ENCODE data around the gene ZNF750.

ZNF750 gene

DNA sequence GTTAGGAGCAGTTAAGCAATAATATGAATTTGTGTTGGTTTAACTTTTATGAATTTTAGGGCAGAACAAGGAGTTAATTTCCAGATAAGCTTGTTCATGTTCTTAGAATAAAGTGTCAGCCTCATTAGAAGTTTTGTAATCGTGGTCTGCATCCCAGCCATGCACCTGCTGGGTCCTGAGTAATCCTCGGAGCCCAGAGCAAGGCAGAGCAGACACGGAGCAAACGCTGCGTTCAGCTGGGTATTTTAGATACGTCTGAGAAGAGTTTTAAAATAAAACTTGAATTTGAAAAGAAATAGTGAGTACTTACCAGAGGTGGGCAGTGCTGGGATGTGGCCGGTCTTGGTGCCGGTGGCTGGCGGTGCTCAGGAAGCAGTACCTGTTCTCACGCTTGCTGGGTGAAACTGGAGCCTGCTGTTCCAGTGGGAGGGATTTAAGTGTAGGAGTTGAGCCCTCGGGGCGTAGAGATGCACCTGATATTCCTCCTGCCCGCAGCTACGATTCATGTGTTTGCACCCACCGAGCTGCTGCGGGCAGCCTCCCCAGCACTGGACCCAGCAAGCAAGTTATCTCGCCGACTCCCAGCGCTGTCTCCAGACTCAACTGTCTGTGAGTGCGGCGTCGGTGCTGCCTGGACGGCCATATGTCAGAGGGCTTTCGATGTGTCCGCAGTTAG lies at the start of gene ZNF750:
Gene ZNF750, minus strand, starts transcription at position 406 of the 676 bp plus-strand sequence. CDS start 7,568 bp downstream, outside the sequence.
- ATAC-seq = no peak

DNA sequence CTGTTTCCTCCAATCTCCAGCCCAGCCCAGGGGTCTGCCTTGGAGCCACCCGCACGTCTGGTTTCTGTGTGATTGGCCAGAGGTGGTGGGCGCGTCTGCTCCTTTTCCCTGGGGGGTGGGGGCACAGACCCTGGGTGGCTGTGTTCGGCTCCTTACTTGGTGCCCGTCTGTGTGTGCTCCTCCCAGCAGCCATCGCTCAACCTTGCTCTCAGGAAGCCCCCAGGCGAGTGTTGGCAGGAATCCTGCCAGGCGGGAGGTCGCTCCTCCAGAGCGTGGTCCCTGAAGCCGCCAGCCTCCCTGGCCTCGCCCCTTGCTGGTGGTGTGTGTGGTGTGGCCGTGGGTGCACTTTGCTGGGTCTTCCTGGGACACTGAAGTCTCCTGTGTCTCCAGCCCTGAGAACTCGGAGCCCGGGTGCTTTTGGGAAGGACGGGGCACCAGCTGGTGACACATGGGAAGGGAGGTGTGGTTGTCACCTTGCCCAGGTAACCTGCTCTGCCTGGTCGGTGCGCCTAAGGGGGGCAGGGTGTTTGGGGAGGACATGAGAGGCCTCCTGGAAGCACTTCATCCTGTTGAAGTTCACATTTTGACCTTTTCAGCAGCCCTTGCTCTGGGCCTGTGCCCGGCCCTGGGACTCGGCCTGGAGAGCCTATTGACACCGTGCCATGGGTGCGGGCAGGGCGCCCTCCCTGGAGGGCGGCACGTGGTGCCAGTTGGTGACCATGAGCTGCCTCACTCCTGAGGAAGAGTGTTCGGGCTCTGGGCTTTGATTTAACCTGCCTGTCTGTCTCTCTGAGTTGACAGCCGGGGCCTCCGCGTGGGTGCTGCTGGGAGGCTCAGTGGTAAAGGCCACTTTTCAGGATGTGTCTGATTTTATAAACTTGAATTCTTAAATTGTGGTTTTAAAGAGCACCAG lies 49.0 kb upstream of the ZNF750 start:
- no peak for ATAC-seq

DNA sequence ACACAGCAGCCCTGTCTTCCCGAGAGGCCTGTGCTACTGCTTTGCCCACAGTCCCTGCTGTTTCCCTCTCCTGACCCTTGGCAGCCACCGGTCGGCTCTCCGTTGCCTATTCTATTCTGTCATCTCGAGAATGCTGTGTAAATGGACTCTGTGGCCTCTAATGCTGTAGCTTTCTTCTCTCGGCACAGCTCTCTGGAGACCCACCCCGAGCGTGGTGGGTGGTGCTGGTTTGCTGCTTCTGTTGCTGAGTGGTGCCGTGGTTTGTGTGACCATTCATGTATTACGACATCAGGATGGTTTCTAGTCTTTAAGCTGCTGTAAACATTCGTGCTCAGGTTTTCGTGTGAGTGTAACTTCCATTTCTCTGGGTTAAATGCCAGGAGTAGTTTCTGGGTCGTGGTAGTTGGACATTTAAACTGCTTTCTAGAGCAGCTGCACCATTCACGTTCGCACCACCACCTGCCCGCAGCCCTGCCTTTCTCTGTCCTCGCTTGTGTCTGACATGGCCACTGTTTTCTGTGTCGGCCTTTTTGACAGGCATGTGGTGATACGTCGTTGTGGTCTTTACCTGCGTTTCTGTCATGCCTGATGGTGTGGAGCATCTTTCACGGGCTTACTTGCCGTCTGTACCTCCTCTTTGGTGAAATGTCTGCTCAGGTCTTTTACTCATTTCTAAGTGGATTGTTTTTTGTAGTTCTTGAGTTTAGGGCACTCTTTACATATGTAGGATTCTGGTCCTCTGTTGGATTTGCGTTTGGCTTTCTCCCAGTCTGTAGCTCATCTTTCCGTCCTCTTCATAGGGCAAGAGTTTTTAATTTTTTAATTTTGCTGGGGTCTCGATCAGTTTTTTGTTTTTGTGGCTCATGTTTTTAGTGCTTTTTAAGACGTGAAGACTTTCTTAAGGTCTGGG lies 47.7 kb upstream of the ZNF750 start:
- no peak for ATAC-seq

DNA sequence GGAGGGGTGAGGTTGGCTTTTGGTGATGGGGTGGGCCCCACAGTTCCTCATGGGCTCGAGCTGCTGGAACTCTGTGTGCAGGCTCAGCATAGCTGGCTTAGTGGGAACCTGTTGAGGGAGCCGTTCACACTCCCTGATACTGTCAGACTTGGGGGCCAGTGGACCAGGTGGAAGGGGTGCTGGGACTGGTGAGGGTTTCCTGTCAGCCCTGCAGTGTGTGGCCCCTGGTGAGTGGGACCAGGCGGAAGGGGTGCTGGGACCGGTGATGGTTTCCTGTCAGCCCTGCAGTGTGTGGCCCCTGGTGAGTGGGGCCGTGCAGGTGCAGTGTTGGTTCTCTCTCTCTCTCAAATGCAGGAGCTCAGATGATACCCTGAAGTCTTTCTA lies 45.1 kb upstream of the ZNF750 start:
- ATAC-seq = peak; percentile 61 to 68

DNA sequence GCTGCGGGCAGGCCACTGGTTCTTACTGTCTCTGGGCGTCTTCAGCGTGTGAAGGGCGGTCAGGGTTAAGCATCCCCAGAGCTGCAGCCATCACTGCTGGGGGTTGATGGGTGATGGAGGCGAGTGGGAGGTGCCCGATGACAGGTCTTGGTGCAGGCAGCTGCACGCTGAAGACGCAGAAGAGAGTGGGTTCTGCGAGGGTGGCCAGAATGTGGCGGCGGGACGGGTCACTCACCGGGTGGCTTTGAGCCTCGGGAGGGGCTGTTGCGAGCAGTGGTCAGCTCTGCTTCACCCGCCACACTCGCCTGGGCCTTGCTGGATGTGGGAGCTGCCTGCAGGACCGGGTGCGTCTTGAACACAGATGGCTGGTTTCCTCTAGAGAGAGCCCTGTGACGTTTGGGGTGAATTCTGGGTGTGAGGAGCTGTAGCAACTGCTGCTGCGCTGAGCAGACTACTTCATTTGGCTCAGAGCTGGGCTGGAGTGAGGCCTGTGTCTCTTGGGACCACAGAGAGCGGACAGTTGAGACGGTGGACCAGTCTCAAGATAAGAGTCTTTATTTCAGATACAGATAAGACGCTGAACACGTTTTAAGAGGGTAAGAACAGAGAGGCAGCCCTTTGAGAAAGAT lies 44.6 kb upstream of the ZNF750 start:
- ATAC-seq = no peak

DNA sequence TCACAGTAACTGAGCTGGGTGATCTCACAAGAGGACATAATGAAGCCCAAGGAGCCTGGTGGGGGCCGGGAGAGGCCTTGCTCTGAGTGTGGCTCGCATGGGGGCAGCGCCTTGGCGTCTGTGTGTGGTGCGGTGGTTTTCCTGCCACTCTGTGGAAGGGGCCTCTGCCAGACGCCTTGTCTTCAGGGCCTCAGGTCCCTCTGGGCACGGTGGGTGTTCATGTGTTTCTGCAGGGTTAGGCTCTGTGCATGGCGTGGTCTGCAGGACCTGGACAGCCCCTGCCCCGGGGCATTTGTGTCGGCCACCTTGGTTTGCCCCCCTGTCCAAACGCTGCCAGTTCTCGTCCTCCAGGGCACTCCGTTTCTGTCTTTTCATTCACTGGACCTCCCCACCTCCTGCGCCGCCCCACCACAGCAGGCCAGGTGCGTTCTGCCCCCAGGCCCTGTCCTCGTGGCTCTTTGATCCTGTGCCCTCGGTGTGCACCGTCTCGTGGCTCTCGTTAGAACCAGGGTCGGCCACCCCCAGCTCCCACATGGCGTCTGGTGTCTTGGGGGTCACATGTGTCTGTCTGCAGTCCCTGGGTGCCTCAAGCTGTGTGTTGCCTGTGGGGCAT lies 43.7 kb upstream of the ZNF750 start:
- no peak for ATAC-seq

DNA sequence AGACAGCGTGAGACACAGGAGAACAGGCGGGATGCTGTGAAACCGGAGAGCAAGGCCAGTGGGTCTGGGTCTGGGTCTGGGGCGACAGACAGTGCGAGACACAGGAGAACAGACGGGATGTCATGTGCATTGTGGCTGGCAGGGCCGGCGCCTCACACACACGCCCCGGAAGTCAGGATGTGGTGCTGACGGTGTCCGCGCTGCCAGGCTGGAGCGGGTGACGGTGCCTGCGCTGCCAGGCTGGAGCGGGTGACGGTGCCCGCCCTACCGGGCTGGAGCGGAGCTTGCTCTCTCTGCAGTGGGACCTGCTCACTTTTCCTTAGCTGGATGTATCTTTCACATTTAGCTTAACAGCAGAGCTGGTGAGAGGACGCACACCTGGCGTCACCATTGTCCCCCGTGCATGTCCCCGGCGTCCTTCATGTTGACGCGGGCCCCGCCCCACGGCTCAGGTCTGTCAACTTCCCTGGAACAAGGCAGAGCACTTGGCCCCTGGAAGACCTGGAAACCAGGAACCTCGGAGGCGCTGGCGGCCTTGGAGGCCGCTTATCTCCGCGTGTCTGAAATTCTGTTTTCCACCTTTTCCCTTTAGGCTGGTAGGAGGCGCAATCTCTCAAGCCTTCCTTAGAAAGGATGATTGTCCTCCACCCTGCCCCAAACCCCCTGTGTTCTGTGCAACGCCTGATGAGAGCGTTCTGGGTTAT lies 43.0 kb upstream of the ZNF750 start:
- ATAC-seq = peak; percentile 91 to 94

DNA sequence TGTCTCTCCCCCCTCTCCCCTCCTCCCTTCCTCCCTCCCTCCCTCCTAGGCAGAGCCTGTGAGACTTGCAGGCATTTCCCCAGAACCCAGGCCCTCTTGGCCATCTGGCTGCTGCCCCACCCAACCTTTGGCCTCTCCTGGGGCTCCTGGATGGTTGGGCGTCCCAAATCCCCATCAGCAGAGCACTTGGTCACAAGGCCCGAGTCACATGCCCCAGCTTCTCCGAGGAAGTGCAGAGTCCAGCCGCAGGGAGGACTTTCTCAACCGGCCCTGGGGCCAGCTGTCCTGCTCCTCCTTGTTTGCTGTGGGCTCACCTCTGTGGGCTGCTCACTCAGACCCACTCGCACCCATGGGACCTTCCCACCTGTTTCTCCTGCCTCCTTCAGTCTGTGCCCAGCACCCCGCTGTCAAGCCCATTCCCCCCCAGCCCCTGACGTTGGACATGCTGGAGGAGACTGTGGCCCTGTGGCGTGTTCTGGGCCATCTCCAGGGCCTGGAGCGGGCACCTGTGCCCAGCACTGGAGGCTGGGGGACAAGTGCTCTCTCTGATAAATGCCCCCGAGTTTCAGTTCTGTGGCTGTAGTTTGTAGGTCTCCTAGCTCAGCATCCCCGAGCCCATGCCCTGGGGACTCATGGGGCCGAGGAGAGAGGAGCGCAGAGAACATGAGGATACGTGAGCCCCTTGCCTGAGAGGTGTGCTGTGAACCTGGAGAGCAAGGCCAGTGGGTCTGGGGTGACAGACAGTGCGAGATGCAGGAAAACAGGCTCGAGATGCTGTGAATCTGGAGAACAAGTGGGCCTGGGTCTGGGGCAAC lies 42.3 kb upstream of the ZNF750 start:
- ATAC-seq = no peak

DNA sequence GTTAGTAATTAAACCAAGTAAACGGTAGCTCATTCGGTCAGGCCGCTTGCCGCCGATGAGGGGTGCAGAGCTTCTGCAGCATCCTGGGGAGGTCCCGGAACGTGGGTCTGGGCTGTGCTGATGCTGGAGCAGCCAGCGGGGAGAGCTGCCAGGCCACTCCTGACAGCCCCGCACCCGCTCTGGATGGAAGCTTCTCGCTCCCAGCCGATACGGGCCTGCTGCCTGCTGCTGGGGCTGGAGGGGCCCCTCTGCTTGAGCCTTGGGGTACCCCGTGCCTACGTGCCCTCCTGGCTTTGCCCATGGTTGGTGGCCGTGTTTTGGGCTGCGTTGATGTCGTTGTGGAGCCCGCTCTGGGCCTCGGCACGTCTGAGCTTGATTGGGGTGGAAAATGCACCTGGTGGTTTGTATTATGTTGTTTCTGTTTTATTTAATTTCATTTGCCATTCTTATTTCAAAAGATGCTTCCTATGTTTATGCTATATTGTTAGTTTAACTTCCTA lies 41.6 kb upstream of the ZNF750 start:
- ATAC-seq = no peak

DNA sequence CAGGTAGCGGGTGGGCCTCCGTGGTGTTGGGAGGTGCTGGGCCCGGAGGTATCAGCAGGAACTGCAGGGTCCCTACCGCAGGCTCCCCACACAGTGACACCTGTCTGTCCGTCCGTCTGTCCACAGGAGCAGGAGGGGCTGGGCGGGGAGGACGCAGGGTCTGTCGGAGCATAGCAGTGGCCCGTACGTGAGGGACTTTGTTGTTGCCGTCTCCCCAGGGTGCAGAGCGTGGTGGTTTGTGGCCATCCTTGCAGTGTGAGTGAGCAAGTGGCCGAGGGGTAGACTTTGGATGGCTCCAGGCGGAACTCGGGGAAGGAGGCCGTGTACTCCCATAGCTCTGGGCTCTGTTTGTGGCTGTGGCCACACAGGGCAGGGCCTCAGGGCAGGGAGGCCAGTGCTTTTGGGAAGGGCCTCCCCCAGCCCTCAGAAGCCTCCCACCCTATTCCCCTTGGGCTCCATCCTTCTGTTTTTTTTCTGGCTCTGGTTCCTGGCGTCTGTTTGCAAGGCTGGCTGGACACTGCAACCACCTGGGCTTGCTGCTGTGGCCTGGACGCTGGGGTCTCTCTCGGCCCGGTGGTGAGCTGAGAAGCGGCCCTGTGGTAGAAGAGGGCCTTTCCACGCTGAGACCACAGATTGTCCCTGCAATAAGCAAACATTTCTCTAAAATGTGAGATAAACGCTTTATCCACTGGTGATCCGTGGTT lies 41.0 kb upstream of the ZNF750 start:
- no peak for ATAC-seq

DNA sequence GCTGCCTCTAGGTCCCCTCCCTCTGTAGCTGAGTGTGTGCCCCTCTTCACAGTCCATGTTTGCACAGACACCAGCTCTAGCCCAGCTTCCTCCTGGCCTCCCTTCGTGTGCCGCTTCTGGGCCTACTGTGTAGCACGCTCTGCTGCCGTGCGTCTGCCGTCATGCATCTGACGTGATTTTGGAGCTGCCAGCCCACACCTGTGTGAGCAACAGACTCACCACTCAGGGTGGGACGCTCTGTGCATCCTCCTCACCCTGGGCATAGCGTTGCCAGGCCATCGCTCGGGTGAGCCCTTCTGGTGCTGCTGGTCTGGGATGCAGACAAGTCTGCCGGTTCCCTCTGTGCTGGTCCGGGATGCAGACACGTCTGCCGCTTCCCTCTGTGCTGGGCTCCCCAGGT lies 39.4 kb upstream of the ZNF750 start:
- ATAC-seq = no peak

DNA sequence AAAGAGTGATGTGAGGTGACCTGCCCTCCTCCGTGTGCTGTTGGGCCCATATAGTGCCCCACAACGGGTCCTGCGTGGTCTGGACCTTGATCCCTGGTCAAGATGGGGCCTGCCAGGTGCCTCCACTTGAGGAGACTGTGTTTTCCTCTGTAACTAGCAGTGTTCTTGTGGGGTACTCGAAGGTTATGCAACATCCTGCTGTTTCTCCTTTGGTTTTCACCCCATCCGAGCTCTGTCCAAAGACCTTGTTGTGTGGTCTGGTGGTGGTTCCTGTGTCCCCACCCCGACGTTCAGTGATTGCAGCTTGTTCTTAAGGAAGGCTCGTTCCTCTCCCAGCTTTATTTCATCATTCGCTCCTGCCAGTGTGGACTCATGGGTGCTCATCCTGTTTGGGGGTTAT lies 38.7 kb upstream of the ZNF750 start:
- ATAC-seq = no peak

DNA sequence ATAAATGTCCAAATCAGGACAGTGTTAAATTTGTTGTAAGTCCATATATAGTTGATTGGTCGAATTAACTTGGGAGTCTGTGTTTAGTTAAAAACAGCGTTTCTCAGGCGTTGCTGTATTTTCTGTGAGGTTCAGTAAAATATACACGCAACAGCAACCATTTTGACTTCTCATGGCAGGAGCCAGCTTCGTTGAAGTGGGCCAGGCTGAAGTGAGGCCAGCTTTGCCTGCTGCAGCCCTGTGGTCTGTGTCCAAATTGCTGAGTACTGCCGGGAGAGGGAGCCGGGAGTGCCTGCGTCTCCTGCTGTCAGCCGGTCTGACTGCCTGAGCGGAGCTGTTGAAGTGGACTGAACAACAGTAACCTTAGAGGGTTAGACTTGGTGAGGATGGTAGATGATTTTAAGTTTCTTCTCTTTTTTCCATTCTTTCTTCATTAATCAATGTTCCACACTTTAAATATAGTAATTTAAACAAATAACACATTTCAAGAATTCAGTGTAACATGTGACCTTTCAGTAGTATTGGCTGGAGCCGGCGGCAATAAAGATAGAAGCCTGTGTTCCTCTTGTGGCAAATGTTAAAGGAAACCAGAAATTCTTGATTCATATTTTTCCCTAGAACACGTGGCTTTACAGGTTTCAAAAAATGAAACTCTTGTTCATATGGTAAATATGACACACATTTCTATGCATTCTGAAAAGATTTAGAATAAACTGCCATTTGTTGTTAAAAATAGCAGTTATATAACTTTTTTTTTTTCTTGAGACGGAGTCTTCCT lies 37.0 kb upstream of the ZNF750 start:
- peak in 1 of 2 donors; percentile 60 for ATAC-seq

DNA sequence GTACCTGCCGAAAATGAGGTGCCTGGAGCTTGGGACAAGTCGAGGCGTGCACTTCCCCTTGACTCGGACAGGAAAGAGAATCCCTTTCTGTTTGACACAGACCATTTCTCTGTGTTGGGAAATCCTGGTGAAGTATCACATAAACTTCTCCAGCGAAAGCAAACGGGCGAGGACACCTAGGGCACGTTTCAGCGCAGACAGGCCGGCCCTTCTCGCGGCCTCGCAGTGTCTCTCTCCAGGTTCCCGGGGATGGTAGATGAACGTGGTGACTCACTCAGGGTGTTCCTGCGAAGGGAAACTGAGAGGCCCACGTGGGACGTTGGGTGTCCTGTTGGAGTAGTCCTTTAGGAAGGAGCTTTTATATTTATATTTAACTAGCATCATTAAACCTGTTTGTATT lies 36.3 kb upstream of the ZNF750 start:
- ATAC-seq = no peak

DNA sequence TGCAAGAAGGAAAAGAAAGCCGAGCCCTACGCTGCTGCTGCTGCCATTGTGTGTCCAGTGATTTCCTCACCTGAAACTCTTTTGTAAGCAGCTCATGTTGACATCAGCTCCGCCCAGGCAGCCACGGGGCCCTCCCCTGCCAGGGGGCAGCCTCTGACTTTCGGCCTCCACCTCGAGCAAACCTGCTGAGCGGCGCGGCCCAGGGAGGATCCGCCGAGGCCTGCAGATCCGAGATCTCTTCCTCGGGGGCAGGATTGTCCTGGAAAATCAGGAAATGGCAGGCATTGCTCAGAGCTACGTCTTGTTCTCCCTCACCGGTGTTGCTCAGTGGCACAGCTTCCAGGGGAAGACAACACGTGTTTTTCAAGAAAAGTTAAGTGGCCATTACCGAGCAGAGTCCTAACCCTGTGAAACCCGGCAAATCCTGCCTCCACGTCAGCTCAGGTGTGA lies 35.6 kb upstream of the ZNF750 start:
- no peak for ATAC-seq

DNA sequence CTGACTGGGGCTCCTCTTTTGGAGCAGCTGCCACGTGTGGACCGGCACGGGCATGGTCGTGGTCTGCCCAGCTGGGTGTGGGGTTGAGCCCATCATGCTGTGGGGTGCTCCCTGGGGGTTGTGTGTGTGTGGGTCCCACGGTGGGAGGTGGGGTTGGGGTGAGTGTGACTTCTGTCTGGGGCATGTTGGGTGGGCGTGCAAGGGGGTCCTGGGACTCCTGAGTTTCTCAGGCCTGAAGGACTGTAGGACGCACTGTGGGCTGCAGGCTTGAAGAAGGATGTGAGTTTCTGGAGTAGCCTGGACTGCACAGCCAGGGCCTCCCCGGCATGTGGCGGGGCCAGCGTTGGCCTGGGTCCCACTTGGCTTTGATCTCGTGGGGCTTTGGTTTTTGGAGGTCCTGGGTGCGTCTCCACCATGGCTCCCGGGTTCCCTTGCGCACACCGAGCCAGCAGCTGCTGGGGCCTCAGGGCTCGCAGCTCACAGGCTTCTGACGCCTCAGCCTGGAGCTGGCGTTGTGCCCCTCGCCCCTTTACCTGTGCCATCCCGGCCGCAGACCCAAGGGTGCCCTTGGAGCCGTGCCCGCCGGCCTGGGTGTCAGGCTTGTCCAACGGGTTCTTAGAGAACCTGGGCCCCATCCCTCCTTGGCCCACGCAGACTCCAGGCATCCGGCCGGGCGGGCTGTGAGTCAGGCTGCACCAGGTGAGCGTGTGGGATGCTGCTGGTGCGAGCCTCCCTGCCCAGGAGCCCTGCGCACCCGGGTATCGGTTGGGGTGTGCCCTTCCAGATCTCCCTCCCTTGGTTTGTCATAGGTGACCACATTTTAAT lies 34.4 kb upstream of the ZNF750 start:
- no peak for ATAC-seq

DNA sequence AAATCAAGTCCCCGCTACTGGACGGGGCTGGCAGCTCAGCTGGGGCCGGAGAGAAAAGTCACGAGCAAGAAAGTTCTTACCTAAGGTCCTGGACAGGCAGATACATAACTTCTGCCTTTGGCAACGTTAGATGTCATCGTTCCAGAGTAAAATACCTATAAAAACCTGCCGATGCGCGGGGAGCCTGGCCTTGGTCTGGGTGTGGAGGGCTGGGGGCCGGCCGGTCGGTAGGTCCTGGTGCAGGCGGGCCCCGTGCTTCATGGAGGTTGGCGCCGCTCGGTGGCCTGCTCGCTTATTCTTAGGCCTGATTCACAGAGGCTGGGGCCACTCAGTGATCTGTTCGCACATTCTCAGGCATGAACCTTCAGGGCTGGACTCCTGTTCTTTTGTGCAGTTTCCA lies 33.7 kb upstream of the ZNF750 start:
- ATAC-seq = no peak
